OCI-LY3 (cell line): Measurements from ENCODE around the gene MAP1B.

Experiments
- H2AFZ ChIP-seq: fragments of 200-600, 300-600 bp; shearing (Covaris generic); 2 replicates; pipeline ENCODE4 v1.6.0; 2014; ENCODE audit warnings: antibody characterized with exemption, low read depth, low read length
- H3K27ac ChIP-seq: fragments of 200-600, 300-600 bp; sonication (generic); 2 replicates; pipeline ENCODE4 v1.5.1; 2014; ENCODE audit warnings: mild to moderate bottlenecking, low read length, moderate library complexity, mixed read lengths
- H3K27me3 ChIP-seq: fragments of 200-600, 300-600 bp; sonication (generic); 2 replicates; pipeline ENCODE4 v1.6.1; 2014; ENCODE audit warnings: low read depth, low read length, mixed read lengths
- H3K36me3 ChIP-seq: fragments of 200-600, 300-600 bp; sonication (generic); replicated peaks from 2 replicates; pipeline ENCODE3; 2014; ENCODE audit warnings: low read depth, low read length, mixed read lengths
- H3K4me1 ChIP-seq: fragments of 300-600, 200-600 bp; sonication (generic); 2 replicates; pipeline ENCODE4 v1.6.1; 2014; ENCODE audit warnings: low read length, mixed read lengths
- H3K4me2 ChIP-seq: fragments of 200-600, 300-600 bp; sonication (generic); 2 replicates; pipeline ENCODE4 v1.6.1; 2014; ENCODE audit warnings: low read length, mixed read lengths
- H3K4me3 ChIP-seq: fragments of 300-600, 200-600 bp; sonication (generic); 2 replicates; pipeline ENCODE4 v1.5.1; 2014; ENCODE audit warnings: antibody characterized with exemption, mild to moderate bottlenecking, low read length, moderate library complexity
- H3K79me2 ChIP-seq: fragments of 300-600, 200-600 bp; shearing (Covaris generic); 2 replicates; pipeline ENCODE4 v1.6.1; 2014; ENCODE audit warnings: mild to moderate bottlenecking, low read length, mixed read lengths
- H3K9ac ChIP-seq: fragments of 300-600, 200-600 bp; shearing (Covaris generic); 2 replicates; pipeline ENCODE4 v1.6.0; 2014; ENCODE audit warnings: mild to moderate bottlenecking, low read length, moderate library complexity
- H3K9me3 ChIP-seq: fragments of 200-600, 300-600 bp; shearing (Covaris generic); 2 replicates; pipeline ENCODE4 v1.6.1; 2014; ENCODE audit warnings: low read length, mixed read lengths; ENCODE audit not compliant: insufficient read depth
- H4K20me1 ChIP-seq: fragments of 200-600, 300-600 bp; sonication (generic); 2 replicates; pipeline ENCODE4 v1.6.1; 2016; ENCODE audit warnings: low read length, mixed read lengths; ENCODE audit not compliant: insufficient read depth
- EZH2phosphoT487 ChIP-seq: fragments of 200-600 bp; shearing (Covaris generic); IDR thresholded peaks from 2 replicates; pipeline ENCODE4 v1.6.1; 2018; ENCODE audit warnings: antibody characterized with exemption, mixed run types, low read depth
- TF ChIP-seq, protein P1 (sequence below): fragments of 200-600, 300-600 bp; sonication (generic); IDR thresholded peaks from 2 replicates; pipeline ENCODE4 v1.5.1; 2014; ENCODE audit warnings: antibody characterized with exemption, low read length, low read depth

Gene MAP1B

DNA sequence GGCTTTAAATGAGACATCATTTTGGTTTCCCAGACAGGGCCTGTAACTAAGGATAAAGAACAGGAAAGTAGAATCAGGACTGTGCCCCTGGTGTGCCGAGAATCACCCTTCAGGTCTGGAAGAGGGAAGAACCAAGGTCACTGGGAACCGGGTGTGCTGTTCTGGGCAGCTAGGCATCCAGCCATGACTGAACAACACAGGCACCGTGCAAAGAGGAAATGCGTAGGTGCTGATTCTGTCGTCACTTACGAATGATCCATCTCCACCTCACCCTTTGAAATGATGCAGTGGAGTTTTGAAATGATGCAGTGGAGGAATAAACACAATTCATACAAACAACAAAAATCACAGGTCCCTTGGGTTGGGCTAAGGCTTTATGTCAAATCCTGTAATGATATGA, 64.4 kb downstream of the MAP1B start:
- Histone ChIP-seq H3K27me3 (peaks cover 38% of the 10 kb centered on the region), H3K4me3 (no peak overlapping the region), H4K20me1 (no peaks in the 10 kb centered on the region), H3K4me2 (peak overlapping the region; percentile 30), H3K9ac (no peak overlapping the region), H2AFZ (no peak overlapping the region), H3K4me1 (peaks cover 13% of the 10 kb centered on the region), H3K9me3 (no peaks in the 10 kb centered on the region), H3K36me3 (no peaks in the 10 kb centered on the region), H3K79me2 (no peaks in the 10 kb centered on the region), H3K27ac (no peak overlapping the region)
- no peak for TF ChIP-seq EZH2phosphoT487
- TF ChIP-seq, protein P1, sequence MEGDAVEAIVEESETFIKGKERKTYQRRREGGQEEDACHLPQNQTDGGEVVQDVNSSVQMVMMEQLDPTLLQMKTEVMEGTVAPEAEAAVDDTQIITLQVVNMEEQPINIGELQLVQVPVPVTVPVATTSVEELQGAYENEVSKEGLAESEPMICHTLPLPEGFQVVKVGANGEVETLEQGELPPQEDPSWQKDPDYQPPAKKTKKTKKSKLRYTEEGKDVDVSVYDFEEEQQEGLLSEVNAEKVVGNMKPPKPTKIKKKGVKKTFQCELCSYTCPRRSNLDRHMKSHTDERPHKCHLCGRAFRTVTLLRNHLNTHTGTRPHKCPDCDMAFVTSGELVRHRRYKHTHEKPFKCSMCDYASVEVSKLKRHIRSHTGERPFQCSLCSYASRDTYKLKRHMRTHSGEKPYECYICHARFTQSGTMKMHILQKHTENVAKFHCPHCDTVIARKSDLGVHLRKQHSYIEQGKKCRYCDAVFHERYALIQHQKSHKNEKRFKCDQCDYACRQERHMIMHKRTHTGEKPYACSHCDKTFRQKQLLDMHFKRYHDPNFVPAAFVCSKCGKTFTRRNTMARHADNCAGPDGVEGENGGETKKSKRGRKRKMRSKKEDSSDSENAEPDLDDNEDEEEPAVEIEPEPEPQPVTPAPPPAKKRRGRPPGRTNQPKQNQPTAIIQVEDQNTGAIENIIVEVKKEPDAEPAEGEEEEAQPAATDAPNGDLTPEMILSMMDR = no peak

DNA sequence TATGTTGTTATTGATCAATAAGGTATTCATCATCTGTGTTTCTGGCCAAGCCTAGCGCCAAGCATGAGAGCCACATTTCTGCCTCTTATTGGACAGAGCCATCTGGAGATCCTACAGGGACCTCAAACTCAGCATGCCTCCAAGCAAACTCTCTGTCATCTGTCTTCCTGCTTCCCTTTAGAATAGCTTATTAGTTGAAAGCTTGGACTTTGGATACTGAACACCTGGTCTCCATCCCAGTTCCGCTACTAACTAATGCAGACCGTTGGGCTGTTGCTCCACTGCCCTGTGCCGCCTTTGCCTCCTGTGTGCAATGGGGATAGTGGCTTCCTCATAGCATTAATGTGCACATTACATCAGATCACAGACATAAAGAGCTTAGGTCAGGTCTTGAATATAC, 65.5 kb downstream of the MAP1B start:
- Histone ChIP-seq H3K4me1 (peaks cover 15% of the 10 kb centered on the region), H4K20me1 (no peaks in the 10 kb centered on the region), H3K27me3 (peaks cover 29% of the 10 kb centered on the region), H3K9me3 (no peaks in the 10 kb centered on the region), H3K36me3 (no peaks in the 10 kb centered on the region), H3K4me3 (no peak overlapping the region), H2AFZ (no peak overlapping the region), H3K4me2 (no peak overlapping the region), H3K9ac (no peak overlapping the region), H3K79me2 (no peaks in the 10 kb centered on the region), H3K27ac (no peak overlapping the region)
- TF ChIP-seq, protein P1 = no peak
- TF ChIP-seq EZH2phosphoT487 = no peak

DNA sequence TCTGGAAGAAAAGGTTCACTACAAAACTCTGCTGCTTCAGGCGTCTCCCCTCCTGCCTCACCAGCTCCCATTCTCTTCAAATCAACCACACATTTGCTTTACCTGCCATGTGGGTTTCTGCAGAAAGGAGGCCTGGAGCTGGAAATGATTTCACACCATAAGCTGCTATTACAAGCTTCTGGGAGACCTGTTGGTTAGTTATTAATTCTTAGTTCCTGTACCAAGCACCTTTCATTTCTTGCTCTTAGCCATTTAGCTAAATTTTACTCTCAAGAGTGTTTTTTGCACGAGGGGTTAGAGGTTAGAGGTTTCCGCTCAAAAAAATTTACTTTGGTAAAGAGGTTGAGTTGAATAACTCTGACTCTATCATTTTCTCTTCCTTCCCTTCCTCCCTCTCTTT, 70.3 kb downstream of the MAP1B start:
- peak overlapping the region; percentile 51 for H3K4me2 ChIP-seq
- H3K4me3 ChIP-seq = peak overlapping the region; percentile 1; the same call in 1 of the 2 replicates
- no peaks in the 10 kb centered on the region for H3K9me3 ChIP-seq
- no peaks in the 10 kb centered on the region for H3K79me2 ChIP-seq
- no peaks in the 10 kb centered on the region for H4K20me1 ChIP-seq
- H3K36me3 ChIP-seq = no peaks in the 10 kb centered on the region
- TF ChIP-seq, protein P1 = no peak
- no peak for TF ChIP-seq EZH2phosphoT487
- peaks cover 41% of the 10 kb centered on the region for H3K27me3 ChIP-seq
- H3K27ac ChIP-seq = no peak overlapping the region
- H3K4me1 ChIP-seq = peaks cover 17% of the 10 kb centered on the region
- H2AFZ ChIP-seq = no peak overlapping the region; the same call in 1 of the 2 replicates
- no peak overlapping the region for H3K9ac ChIP-seq

DNA sequence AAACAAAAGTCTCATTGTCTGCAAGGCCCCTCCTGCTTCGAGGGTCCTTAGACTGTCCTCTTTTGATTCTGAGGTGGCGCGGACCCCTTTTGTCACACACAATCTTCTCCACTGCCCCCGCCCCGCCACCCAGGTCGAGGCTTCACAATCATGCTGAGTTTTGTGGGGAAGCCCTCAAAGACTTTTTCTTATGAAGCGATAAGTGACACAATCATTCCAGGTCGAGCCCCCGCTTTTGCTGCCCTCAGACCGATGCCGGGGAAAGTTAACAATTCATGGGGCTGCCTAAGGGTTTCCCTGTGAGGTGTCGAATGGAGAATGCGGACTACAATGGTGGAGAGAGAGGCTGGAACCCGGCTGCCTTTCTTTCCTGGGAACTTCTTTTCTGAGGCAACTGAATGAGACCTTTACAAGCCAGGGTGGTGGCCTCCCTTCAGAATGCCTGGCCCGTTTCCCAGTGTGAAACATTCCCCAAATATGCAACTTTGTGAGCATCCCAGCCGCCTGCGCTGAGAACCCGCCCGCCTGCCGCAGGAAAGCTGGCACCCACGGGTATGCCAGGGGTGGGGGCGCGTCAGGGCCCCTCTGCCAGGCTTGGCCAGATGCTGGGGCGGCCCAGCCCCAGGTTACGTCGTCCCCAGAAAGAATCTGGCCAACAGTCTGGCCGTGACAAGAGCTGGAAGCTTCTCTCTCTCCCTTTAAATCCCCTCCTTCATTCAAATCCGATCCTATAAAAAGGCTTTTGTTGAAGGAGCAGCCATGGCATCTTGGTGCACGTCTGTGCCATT, 71.9 kb downstream of the MAP1B start:
- no peak overlapping the region for H3K4me2 ChIP-seq
- H3K27me3 ChIP-seq = peaks cover 27% of the 10 kb centered on the region
- H3K4me3 ChIP-seq = no peak overlapping the region
- H3K9ac ChIP-seq = no peak overlapping the region
- H3K4me1 ChIP-seq = peaks cover 17% of the 10 kb centered on the region
- no peak overlapping the region for H3K27ac ChIP-seq
- no peaks in the 10 kb centered on the region for H3K9me3 ChIP-seq
- H2AFZ ChIP-seq = no peak overlapping the region
- no peak for TF ChIP-seq EZH2phosphoT487
- TF ChIP-seq, protein P1 = no peak
- H3K79me2 ChIP-seq = no peaks in the 10 kb centered on the region
- H3K36me3 ChIP-seq = no peaks in the 10 kb centered on the region
- H4K20me1 ChIP-seq = no peaks in the 10 kb centered on the region
